GM19193 (cell line): Measurements from ENCODE around the gene PRPH2.

Source experiments
- POLR2A ChIP-seq: IDR thresholded peaks from 4 replicates; pipeline ENCODE4 v1.6.1; 2011; ENCODE audit not compliant: insufficient read depth, insufficient read length; ENCODE audit errors: extremely low read depth

The PRPH2 gene

DNA sequence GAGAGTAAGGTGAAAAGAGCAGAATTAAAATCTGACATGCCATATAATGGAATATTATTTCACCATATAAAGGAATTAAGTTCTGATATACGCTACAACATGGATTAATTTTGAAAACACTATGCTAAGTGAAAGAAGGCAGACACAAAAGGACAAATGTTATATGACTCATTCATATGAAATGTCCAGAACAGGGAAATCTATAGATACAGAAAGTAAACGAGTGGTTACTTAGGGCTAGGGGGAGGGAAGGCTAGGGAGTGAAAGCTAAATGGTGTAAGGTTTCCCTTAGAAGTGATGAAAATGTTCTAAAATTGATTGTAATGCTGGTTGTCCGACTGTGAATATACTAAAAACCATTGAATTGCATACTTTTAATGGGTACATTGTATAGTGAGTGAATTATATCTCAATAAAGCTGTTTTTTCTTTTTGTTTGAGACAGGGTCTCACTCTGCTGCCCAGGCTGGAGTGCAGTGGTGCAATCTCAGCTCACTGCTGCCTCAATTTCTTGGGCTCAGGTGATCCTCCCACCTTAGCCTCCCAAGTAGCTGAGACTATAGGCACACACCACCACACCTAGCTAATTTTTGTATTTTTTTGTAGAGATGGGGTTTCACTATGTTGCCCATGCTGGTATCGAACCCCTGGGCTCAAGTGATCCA is 8.2 kb downstream of the PRPH2 start:
- TF ChIP-seq POLR2A = no peak

DNA sequence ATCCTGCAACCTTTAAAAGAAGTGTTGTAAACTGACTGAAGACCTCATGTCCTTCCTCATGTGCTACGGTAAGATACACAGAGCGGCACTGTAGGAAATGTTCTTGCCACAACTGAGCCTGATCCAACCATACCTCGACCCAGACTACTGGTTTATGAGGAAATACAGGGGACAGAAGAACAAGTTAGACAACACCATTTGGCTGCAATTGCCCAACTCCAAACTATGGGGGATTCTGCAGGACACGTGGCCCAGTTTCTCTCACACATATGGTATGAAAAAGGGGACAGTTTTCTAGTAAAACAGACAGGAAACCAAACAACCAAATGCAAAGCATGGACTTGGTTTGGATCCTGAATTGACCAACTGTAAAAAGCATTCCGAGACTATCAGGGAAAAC is 10.5 kb downstream of the PRPH2 start:
- TF ChIP-seq POLR2A = no peak

GRCh38 chr6:42710316-42710715 is 12.1 kb downstream of the PRPH2 start:
- TF ChIP-seq POLR2A = no peak

- TF ChIP-seq POLR2A = no peak
Measured at GRCh38 chr6:42709871-42710270, 12.5 kb downstream of the PRPH2 start.

GRCh38 chr6:42708096-42708495 is 14.3 kb downstream of the PRPH2 start:
- no peak for TF ChIP-seq POLR2A

GRCh38 chr6:42707595-42707994 is 14.8 kb downstream of the PRPH2 start:
- TF ChIP-seq POLR2A = no peak

DNA sequence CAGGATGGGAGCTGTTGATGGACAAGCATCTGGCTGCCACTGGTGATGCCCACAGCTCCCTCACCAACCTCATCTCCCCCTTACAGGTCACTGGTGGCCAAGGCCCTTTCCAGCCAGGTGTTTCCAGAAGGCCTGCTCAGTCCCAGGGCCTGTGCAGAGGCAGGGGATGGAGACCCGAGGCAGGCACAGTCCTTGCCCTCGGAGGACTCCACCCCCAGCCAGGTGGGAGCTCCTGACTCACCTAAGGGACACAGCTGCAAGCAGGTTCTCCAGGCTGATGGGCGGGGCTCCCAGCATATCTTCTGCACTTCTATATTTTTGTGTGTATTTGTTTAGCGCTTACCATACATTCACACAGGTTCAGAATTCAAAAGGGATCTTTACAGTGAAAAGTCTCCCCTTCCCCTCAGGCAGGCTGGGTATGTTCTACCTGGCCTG is 17.4 kb downstream of the PRPH2 start:
- TF ChIP-seq POLR2A = no peak

GRCh38 chr6:42704251-42704936 is 18.0 kb downstream of the PRPH2 start:
- no peak for TF ChIP-seq POLR2A

DNA sequence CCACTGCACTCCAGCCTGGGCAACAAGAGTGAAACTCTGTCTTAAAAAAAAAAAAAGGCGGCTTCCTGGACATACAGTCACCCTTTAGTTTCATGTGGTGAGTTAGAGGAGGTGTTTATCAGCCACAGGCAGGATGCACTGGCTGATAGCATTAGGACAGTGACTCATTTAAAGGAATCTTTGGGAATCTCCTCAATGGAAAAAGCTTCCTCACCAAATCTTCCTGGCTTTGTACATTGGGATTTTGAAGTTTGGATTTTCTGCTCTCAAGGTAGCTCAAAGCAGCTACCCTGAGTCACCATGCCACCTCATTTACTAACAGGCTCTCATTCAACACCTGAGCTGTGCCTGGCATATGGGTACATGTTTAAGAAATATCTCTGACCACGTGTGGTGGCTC is 20.2 kb downstream of the PRPH2 start:
- no peak for TF ChIP-seq POLR2A

GRCh38 chr6:42698217-42698616 is 24.2 kb downstream of the PRPH2 start:
- TF ChIP-seq POLR2A = no peak

GRCh38 chr6:42697268-42697655 is 25.1 kb downstream of the PRPH2 start:
- no peak for TF ChIP-seq POLR2A

- TF ChIP-seq POLR2A = no peak
Measured at GRCh38 chr6:42696526-42697267, 25.7 kb downstream of the PRPH2 start.

DNA sequence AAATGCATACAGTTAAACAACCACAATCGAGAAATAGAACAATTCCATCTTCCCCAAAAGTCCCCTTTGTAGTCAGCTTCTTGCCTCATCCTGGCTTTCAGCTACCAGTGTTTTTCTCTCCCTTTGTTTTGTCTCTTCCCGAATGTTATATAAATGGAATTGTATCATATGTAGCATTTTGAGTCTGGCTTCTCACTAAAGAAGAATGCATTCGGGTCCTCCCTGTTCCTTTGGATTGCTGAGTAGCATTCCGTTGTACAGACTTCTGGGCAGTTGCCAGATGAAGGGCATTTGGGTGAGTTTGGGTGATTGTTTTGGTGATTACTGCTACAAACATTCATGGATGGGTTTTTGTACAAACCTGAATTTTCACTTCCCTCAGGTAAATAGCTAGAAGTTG is 27.8 kb downstream of the PRPH2 start:
- TF ChIP-seq POLR2A = no peak

DNA sequence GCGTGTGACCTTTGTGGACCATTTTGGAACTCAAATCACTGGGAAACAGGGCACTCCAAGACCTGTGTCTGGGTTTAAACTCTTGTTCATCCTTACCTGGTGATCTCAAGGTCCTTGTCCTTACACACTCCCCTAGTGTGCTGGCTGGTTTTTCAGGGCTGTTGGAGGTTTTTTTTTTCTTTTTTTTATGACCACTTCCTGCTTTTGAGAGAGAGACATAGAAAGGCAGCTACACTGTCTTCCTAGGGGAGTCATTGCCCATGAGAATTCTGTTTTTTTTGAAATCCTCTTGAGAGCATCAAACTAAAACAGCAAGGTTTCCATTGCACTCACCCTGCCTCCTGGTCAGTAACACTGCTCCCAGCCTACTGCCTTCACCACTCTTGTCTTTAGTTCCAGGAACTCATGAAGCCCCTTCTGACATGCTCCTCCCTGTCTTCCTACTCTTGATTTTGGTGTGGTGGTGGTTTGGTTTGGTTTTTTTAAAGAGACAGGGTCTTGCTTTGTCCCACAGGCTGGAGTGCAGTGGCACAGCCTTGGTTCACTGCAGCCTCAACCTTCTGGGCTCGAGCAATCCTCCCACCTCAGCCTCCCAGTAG is 28.6 kb downstream of the PRPH2 start:
- no peak for TF ChIP-seq POLR2A

GRCh38 chr6:42692137-42692911 is 30.1 kb downstream of the PRPH2 start:
- TF ChIP-seq POLR2A = no peak

- no peak for TF ChIP-seq POLR2A
Measured at GRCh38 chr6:42690872-42691271, 31.5 kb downstream of the PRPH2 start.
